HL-60/S4 treated with retinoic acid at 250 ng/mL for 4 days and 3 days (cell line): ENCODE measurements around the gene ST6GALNAC2.
"Not testable (repeated sequence)": the region's sequence is repeated elsewhere in the genome, so short reads cannot be mapped to it uniquely, and the experiment has no call there.

Experiments
- in situ Hi-C: fragments of 300-500 bp; cut with MboI; formaldehyde crosslinking; loops from 2 replicates; pipeline ENCODE4 v1.7.0; 2022; ENCODE audit warnings: low sequenced_read_pairs

The ST6GALNAC2 gene

GRCh38 chr17:76570877-76571471 is 14.7 kb downstream of the ST6GALNAC2 start:
- in situ Hi-C loops, result no loop called here

DNA sequence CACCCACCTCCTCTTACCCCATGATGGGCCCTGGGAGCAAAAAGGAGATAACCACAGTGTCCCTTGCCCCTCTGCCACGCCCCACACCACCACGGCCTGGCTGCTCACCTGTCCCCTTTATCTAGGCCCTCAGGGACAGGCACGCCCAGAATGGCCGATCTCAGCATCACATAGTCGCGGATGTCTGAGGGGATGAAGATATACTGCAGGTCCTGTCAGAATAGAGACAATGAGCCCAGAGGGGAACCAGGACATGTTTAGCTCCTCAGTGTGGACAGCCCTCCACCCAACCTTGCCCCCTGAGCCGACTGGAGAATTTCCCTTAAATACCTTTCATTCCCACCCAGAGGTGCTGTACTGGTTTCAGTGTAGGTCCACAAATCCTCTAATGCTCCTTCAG is 15.2 kb downstream of the ST6GALNAC2 start:
- in situ Hi-C loops, result no loop called here

DNA sequence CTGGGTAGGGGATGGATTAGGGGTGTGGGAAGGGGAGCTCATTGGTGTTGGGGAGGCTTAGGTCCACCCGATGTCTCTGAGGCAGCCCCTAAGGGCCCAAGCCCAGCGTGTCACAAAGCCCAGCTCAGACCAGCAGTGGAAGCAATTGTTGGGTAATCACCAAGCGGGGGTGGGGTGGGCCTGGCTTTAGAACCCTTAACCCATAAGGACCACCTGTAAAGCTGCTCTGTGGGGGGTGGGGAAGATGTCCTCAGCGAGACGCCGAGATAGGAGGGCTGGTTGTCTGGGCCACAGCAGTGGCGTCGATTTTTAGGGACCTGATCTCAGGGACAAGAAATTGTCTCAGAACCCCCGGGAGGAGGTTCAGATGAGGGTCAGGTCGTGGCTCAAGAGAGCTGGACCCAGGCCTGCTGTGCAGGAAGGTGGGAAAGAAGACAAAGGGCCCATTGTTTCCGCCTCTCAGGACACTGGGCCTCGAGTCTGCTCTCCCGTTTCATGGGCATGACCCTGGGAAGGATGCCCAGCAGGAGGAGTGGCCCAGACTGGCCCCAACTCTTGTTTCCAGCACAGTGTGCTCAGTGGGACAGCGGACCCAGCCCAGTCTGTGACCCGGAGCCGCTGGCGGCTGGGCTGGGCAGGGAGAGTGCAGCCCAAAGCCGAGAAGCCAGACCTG is 15.9 kb downstream of the ST6GALNAC2 start:
- in situ Hi-C loops, result no loop called here

- in situ Hi-C loops, result no loop called here
These were observed 16.8 kb downstream of the ST6GALNAC2 start for GRCh38 chr17:76568811-76569221.

DNA sequence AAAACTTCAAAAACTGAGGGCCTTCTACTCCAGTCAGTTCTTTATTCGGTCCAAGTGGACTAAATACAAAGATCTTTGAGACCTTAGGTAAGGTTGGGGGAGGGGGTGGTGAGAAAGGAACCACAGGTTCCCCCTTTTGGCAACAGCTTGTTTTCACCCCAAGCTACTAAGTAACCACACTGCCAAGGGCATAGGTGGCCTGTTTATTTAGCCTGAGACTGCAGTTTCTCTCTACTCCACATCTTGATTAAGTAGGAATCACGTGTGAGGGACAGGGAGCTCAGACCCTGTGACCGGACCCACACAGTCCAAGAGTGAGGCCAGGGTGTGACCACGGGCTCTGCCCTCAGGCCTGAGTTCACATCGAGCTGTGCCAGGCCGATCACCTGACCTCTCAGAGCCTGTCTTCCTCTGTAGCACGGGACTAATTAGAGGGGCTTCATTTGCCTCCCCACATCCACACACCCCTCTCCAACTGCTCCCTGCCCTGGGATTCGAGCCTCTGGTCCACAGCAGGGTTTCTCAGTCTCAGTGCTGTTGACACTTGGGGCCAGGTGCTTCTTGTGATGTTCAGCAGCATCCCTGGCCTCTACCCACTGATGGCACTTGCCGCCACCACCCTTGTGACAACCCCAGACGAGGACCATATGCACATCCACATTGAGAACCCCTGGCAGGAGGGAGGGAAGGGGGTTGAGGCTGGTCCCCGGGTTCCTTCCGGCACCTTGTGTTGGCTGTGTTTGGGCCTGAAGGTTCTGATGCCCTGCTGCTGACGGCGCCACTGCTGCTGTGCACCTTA is 17.8 kb downstream of the ST6GALNAC2 start:
- in situ Hi-C loops, result no loop called here

GRCh38 chr17:76566988-76567431 is 18.6 kb downstream of the ST6GALNAC2 start:
- in situ Hi-C loops, result no loop called here

DNA sequence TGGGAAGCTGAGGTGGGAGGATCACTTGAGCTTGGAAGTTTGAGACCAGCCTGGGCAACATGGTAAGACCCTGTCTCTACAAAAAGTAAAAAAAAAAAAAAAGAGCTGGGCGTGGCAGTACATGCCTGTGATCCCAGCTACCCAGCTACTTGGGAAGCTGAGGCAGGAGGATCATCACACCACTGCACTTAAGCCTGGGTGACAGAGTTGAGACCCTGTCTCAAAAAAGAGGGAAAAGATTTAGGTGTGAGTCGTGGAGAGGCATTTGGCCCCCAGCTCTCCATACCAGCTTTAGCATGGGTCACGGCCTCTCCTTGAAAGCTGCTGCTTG is 19.1 kb downstream of the ST6GALNAC2 start:
- in situ Hi-C loops, result no loop called here

DNA sequence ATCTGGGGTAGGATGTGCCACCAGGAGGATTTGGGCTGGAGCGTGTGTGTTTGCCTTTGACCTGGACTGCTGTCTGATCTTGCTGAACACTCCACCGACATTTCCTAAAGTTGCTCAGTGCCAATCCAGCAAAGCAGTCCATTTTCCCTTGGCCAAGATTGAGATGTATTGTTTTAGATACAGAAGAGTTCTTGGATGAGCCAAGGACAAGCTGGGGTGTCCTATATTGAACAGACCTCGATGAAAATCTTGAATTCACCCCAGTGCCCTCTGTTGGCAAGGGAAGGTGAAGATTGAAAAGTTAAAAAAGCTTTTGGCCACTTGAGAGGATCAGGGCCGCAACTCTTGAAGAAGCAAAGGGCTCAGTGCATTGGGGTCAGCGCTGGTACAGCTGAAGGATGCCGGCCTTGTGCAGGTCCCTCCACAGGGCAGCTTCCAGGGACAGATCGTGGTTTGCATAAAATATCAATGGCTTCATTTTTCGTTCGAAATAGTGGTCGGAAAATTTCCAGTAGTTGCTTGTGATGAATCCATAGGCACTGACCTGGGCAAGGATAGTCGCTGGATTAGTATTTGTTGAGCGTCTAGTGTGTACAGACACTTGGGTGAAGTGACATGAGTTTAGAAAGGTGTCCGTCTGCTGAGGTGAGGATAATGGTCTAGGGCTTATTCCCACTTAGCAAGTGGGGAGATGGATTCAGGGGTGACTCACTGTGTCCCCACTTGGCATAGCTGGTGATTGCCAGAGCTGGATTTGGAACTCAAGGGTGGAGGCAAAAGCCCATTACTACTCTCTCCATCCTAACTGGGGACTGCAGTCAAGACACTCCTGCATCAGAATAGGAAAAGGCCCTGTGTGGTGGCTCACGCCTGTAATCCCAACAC is 19.7 kb downstream of the ST6GALNAC2 start:
- in situ Hi-C loops, result no loop called here

- in situ Hi-C loops, result not testable (repeated sequence)
These were observed 20.5 kb downstream of the ST6GALNAC2 start for GRCh38 chr17:76564991-76565727.

DNA sequence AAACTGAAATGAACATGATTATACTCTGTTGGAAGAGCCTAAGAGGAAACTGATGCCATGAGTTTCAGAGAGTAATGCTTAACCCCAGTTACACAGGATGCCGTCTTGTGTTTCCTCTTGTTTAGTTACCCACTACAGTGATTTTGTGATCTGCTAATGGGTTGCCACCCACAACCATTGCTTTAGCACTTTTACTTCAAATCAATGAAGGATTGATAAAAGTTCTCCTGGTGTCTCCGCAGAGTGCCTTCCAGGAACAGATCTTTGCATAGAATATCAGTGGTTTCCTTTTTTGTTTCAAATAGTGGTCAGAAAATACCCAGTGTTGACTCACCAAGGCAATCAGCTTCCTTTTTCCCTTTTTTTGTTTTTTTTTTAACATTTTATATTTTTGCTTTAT is 22.3 kb downstream of the ST6GALNAC2 start:
- in situ Hi-C loops, result not testable (repeated sequence)

GRCh38 chr17:76562734-76563148 is 22.9 kb downstream of the ST6GALNAC2 start:
- in situ Hi-C loops, result no loop called here

GRCh38 chr17:76561799-76562268 is 23.8 kb downstream of the ST6GALNAC2 start:
- in situ Hi-C loops, result no loop called here

DNA sequence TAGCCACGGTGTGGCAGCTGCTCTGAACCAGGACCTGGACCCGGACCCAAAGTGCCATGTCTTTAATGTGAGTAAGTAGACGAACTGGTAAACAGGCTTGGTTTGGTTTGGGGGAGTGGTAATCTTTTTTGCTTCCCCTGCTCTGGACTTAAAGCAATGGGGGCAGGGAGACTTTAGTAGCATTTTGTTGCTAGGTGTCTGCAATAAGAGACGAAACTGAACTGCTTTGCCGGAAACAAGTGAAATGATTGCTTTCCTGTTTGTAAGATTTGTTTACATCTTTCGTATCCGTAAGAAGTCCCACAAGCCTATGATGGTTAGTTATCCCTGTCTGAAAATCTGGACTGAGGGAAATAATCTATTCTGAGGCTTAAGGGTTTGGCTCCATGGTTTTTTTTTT is 24.3 kb downstream of the ST6GALNAC2 start:
- in situ Hi-C loops, result no loop called here

DNA sequence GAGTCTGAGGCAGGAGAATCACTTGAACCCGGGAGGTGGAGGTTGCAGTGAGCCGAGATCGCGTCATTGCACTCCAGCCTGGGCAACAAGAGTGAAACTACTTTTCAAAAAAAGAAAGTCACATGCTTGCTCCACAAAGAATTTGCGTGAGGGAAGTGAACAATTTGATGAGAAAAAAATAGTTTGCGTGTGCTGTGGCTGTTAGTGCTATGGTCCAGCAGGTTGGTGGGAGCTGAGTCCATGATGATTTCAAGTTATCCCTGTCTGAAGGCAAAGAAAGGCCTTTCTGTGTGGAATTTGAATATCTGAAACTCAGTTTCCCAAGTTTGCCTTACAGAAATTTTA is 24.8 kb downstream of the ST6GALNAC2 start:
- in situ Hi-C loops, result no loop called here

GRCh38 chr17:76560036-76560876 is 25.4 kb downstream of the ST6GALNAC2 start:
- in situ Hi-C loops, result no loop called here

GRCh38 chr17:76559460-76559859 is 26.2 kb downstream of the ST6GALNAC2 start:
- in situ Hi-C loops, result not testable (repeated sequence)

GRCh38 chr17:76558198-76559095 is 27.2 kb downstream of the ST6GALNAC2 start:
- in situ Hi-C loops, result no loop called here
